ENCODE results near the gene KIF23.

KIF23 gene

GRCh38 chr15:69497076-69497475 lies 82.9 kb downstream of the KIF23 start:
- DNase-seq: no peak

- DNase-seq: no peak
Measured at GRCh38 chr15:69497667-69498066, 83.5 kb downstream of the KIF23 start.

All from NCI-H1105 (cell line).